ENCODE measurements around the gene ZNF785.
"Not testable (repeated sequence)": the region's sequence is repeated elsewhere in the genome, so short reads cannot be mapped to it uniquely, and the experiment has no call there.

The ZNF785 gene

GRCh38 chr16:30585400-30586191, at the start of gene ZNF785:
ZNF785 (minus strand) TSS chr16:30585697; CDS start chr16:30585611, 86 bp downstream.
- peak; percentile 89 to 92 for DNase-seq

- no peak for DNase-seq
Measured at GRCh38 chr16:30633526-30633925, 48.0 kb upstream of the ZNF785 start.

GRCh38 chr16:30632454-30632853, 47.0 kb upstream of the ZNF785 start:
- DNase-seq = not testable (repeated sequence)

- peak; percentile 80 to 94 for DNase-seq
Measured at GRCh38 chr16:30628628-30629540, 43.4 kb upstream of the ZNF785 start.

GRCh38 chr16:30626236-30626635, 40.7 kb upstream of the ZNF785 start:
- no peak for DNase-seq

- DNase-seq = no peak
Measured at GRCh38 chr16:30623536-30624283, 38.2 kb upstream of the ZNF785 start.

- DNase-seq = no peak
Measured at GRCh38 chr16:30622455-30623032, 37.0 kb upstream of the ZNF785 start.

GRCh38 chr16:30621765-30622164, 36.3 kb upstream of the ZNF785 start:
- DNase-seq = no peak

GRCh38 chr16:30620169-30620568, 34.7 kb upstream of the ZNF785 start:
- no peak for DNase-seq

- no peak for DNase-seq
Measured at GRCh38 chr16:30619638-30620037, 34.1 kb upstream of the ZNF785 start.

- no peak for DNase-seq
Measured at GRCh38 chr16:30619202-30619601, 33.7 kb upstream of the ZNF785 start.

GRCh38 chr16:30615358-30616091, 30.0 kb upstream of the ZNF785 start:
- peak; percentile 41 to 53 for DNase-seq

- DNase-seq = peak; percentile 91 to 95
Measured at GRCh38 chr16:30609926-30610839, 24.7 kb upstream of the ZNF785 start, which contains the start of gene ZNF689. ZNF689 (minus strand) TSS chr16:30610389; CDS start chr16:30610041, 348 bp downstream.

- DNase-seq = peak in 1 of 2 donors; percentile 35
Measured at GRCh38 chr16:30609002-30609925, 23.8 kb upstream of the ZNF785 start.

- no peak for DNase-seq
Measured at GRCh38 chr16:30606004-30606403, 20.5 kb upstream of the ZNF785 start.

GRCh38 chr16:30605158-30605557, 19.7 kb upstream of the ZNF785 start:
- no peak for DNase-seq

- no peak for DNase-seq
Measured at GRCh38 chr16:30604316-30604947, 18.9 kb upstream of the ZNF785 start.

GRCh38 chr16:30603945-30604315, 18.4 kb upstream of the ZNF785 start:
- no peak for DNase-seq
